ENCODE measurements around the gene PUDP.

DNA sequence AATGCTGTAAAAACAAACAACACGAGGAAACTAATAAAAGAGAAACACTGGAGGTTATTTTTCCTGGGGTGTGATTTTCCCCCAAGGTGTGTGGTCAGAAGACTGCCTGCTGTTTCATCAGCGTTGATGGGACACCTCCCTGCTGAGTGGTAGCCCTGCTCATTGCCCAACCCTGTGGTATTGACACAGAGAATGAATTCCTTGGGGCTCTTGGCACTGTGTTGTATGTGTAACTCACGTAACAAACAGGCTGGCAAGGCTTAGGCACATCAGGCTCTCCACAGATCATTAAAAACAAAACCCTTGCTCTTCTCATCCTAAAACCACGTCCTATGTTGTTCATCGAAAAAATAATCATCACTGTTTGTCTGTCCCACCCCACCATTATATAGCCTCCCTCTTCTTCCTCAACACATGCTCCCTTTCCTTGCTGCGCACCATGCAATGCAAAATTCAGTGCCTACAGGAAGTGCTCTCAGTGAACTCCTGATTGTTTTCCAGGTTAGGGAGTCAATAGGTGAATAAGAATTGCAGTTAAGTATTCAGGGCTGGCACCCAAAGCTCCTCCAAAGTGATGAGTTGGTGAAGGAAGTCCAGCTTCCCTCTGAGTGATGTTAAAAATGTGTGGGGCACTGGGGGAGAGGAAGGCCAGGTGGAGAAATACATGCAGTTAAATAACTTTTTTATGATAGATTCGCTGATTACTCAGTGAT, 11.4 kb upstream of the PUDP start:
- TF ChIP-seq POLR2A (IDR thresholded peaks at IDR 0.05; ENCODE audit: low read depth, low read length) (no peak), TAF1 (IDR thresholded peaks at IDR 0.05; ENCODE audit: borderline replicate concordance, low read depth, low read length) (no peak), POLR2AphosphoS5 (IDR thresholded peaks at IDR 0.05; ENCODE audit: low read depth, low read length) (no peak)

Data from GM12892 (cell line).